Measurements from ENCODE around the gene CCDC60. TPM values are rescaled to one million over a fixed set of nuclear protein-coding genes. Genes with fewer than 3 reads are reported as not detected.

Gene CCDC60
- total RNA-seq, 2 donors from 2014 or later: not detected

DNA sequence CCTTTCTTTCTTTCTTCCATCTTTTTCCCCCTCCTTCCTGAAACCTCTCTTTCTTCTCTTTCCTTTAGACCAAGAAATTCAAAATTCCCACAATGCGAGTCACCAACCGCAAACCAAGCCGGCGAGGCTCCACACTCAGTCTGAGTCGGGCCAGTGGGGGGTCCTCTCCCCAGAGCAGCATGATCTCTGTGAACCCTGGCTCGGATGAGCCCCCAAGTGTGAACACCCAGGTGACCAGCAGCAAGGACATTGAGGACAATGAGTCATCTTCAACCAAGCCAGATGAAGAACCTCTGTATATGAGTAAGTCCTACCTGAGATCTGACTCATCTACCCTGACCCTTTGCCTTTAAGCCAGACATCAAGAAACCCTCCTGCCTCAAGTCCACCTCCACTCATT is 170.5 kb downstream of the CCDC60 start:
- H3K27me3 ChIP-seq (replicated peaks; ENCODE audit: insufficient read depth): no peaks in the 10 kb centered on the region
- H3K36me3 ChIP-seq: no peaks in the 10 kb centered on the region
- no peaks in the 10 kb centered on the region for H3K4me1 ChIP-seq (ENCODE audit: control insufficient read depth in 1 of 2, low read depth in 2 of 2)
- ATAC-seq (ENCODE audit: insufficient number of reproducible peaks, low FRiP score, low read depth) (no peak), DNase-seq (ENCODE audit: low spot score) (no peak)
- H3K4me3 ChIP-seq: no peak overlapping the region
- H3K9me3 ChIP-seq: no peaks in the 10 kb centered on the region
- TF ChIP-seq, protein P1, sequence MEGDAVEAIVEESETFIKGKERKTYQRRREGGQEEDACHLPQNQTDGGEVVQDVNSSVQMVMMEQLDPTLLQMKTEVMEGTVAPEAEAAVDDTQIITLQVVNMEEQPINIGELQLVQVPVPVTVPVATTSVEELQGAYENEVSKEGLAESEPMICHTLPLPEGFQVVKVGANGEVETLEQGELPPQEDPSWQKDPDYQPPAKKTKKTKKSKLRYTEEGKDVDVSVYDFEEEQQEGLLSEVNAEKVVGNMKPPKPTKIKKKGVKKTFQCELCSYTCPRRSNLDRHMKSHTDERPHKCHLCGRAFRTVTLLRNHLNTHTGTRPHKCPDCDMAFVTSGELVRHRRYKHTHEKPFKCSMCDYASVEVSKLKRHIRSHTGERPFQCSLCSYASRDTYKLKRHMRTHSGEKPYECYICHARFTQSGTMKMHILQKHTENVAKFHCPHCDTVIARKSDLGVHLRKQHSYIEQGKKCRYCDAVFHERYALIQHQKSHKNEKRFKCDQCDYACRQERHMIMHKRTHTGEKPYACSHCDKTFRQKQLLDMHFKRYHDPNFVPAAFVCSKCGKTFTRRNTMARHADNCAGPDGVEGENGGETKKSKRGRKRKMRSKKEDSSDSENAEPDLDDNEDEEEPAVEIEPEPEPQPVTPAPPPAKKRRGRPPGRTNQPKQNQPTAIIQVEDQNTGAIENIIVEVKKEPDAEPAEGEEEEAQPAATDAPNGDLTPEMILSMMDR (IDR thresholded peaks at IDR 0.05): no peak
- H3K27ac ChIP-seq: no peak overlapping the region

DNA sequence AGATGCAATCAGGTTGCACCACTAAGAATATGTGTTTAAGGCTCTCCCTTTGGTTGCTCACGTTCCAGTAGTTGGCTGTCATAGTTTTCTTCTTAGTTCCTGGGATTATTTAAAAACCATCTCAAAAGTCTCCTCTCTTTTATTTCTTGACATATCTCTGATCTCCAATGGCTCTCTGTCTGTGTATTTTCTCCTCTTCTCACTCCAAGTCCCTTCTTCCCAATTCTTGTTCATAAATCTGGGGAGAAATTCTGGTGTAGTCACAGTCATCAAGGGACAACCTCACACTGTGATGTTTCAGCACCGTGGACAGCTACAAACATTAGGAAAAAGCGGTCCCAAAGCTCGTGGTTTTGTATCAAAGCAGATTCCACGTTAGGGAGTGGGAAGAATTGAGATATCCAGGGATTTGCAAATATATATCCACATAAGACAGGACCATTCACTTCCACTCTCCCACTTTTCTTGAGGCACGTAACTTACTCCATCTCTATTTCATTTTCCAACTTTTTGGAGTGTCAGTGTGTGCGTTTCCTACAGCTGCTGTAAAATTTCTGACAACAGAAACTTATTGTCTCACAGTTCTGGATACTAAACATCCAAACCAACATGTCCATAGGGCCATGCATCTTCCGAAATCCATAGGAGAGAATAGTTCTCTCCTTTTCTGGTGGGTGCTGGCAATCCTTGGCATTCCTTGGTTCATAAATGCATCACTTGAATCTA is 178.4 kb downstream of the CCDC60 start:
- TF ChIP-seq, protein P1 (IDR thresholded peaks at IDR 0.05): no peak
- Histone ChIP-seq H3K4me1 (ENCODE audit: control insufficient read depth in 1 of 2, low read depth in 2 of 2) (no peaks in the 10 kb centered on the region), H3K27me3 (replicated peaks; ENCODE audit: insufficient read depth) (no peaks in the 10 kb centered on the region), H3K4me3 (no peak overlapping the region), H3K9me3 (no peaks in the 10 kb centered on the region), H3K27ac (no peak overlapping the region), H3K36me3 (no peaks in the 10 kb centered on the region)
- no peak for ATAC-seq (ENCODE audit: insufficient number of reproducible peaks, low FRiP score, low read depth)
- no peak for DNase-seq (ENCODE audit: low spot score)

DNA sequence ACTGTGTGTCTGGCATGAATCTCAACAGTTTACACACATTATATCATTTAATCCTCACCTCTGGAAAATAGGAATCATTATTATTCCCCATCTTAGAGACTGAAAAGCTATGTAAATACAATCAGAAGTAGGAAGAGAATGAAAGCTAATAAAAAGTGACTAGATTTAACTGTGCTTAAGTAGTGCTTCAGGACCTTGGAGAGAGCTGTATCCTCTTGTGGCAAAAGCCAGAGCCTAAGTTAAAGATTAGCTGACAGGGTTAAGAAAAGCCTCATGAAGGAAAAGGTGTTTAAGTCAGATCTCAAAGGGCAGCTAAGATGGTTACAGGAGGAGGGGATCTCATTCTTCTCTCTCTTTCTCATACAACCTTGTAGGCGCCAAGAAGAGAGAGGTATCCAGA is 193.7 kb downstream of the CCDC60 start:
- Histone ChIP-seq H3K4me3 (no peak overlapping the region), H3K27me3 (replicated peaks; ENCODE audit: insufficient read depth) (no peaks in the 10 kb centered on the region), H3K36me3 (no peaks in the 10 kb centered on the region), H3K9me3 (no peaks in the 10 kb centered on the region), H3K27ac (no peak overlapping the region), H3K4me1 (ENCODE audit: control insufficient read depth in 1 of 2, low read depth in 2 of 2) (no peaks in the 10 kb centered on the region)
- DNase-seq (ENCODE audit: low spot score) (no peak), ATAC-seq (ENCODE audit: insufficient number of reproducible peaks, low FRiP score, low read depth) (no peak)
- TF ChIP-seq, protein P1 (IDR thresholded peaks at IDR 0.05): no peak

DNA sequence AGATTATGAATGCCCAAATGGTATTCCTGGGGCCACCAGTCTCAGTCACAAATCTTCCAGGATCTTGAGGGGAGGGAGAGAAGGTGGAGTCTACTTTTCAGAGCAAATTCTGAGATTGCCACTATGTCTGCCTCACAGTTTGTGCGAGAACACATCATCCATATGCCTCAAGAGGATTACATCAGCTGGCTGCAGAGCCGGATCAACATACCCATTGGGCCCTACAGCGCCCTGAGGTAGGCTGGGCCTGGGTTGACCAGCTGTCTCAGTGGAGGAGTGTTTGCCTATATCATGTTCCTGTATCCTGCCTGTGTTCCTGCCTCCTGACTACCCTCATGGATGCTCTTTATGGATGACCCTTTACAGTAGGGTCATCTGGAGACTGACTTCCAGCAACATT is 205.9 kb downstream of the CCDC60 start:
- DNase-seq (ENCODE audit: low spot score) (no peak), ATAC-seq (ENCODE audit: insufficient number of reproducible peaks, low FRiP score, low read depth) (no peak)
- TF ChIP-seq, protein P1 (IDR thresholded peaks at IDR 0.05): no peak
- Histone ChIP-seq H3K27ac (no peak overlapping the region), H3K9me3 (no peaks in the 10 kb centered on the region), H3K27me3 (replicated peaks; ENCODE audit: insufficient read depth) (no peaks in the 10 kb centered on the region), H3K36me3 (no peaks in the 10 kb centered on the region), H3K4me1 (ENCODE audit: control insufficient read depth in 1 of 2, low read depth in 2 of 2) (no peaks in the 10 kb centered on the region), H3K4me3 (no peak overlapping the region)

DNA sequence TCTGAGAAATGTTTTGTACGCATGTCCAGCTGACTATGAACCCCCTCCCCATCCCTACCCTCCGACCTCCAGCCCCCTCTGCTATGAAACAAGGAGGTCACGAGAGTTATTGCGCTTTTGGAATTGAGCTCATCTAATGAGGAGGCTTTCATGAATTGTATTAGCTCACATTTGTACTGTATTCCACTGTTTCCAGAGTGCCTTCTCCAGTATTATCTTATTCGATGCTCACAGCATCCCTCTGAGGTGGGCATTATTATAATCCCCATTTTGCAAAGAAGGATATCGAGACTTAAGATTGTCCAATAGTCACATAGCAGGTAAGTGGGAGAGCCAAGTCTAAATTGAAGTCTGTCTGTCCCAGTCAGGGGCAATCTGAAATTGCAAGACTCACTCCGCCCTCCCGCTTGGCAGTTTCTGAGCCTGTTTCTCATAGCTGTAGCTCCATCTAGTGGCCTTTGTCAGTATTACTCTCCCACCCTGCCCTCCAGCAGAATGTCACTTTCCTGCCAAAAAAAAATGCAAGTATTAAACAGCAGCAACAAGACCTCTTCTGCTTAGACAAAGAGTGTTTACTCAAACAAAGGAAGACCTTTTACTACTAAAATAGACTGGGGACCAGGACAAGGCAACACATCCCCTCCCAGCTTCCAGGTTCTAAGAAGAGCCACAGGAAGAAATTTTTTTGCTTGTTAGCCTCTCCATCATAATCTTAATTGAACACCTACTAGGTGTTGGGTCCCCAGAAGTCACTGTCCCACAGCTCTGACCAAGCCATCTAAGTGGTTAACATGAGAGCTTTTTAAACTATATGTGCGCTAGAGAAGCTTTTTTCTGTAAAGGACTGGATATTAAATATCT is 210.5 kb downstream of the CCDC60 start:
- TF ChIP-seq, protein P1 (IDR thresholded peaks at IDR 0.05): peak; percentile 71
- Histone ChIP-seq H3K4me1 (ENCODE audit: control insufficient read depth in 1 of 2, low read depth in 2 of 2) (no peaks in the 10 kb centered on the region), H3K36me3 (no peaks in the 10 kb centered on the region), H3K4me3 (no peak overlapping the region), H3K27ac (no peak overlapping the region), H3K9me3 (no peaks in the 10 kb centered on the region), H3K27me3 (replicated peaks; ENCODE audit: insufficient read depth) (no peaks in the 10 kb centered on the region)
- ATAC-seq (ENCODE audit: insufficient number of reproducible peaks, low FRiP score, low read depth): peak; percentile 72
- peak; percentile 3 for DNase-seq (ENCODE audit: low spot score)
